GM19023 (cell line): ENCODE results near the gene NUP93.
A peak's percentile ranks its signal among the peaks of the same experiment; 100 is the strongest.

ENCODE experiments used
- ATAC-seq: cut with Tn5 transposase; IDR thresholded peaks from one replicate; pipeline ENCODE4 v1.9.1; 2021; ENCODE audit warnings: mild to moderate bottlenecking, moderate library complexity; ENCODE audit not compliant: unreplicated experiment

Gene NUP93

DNA sequence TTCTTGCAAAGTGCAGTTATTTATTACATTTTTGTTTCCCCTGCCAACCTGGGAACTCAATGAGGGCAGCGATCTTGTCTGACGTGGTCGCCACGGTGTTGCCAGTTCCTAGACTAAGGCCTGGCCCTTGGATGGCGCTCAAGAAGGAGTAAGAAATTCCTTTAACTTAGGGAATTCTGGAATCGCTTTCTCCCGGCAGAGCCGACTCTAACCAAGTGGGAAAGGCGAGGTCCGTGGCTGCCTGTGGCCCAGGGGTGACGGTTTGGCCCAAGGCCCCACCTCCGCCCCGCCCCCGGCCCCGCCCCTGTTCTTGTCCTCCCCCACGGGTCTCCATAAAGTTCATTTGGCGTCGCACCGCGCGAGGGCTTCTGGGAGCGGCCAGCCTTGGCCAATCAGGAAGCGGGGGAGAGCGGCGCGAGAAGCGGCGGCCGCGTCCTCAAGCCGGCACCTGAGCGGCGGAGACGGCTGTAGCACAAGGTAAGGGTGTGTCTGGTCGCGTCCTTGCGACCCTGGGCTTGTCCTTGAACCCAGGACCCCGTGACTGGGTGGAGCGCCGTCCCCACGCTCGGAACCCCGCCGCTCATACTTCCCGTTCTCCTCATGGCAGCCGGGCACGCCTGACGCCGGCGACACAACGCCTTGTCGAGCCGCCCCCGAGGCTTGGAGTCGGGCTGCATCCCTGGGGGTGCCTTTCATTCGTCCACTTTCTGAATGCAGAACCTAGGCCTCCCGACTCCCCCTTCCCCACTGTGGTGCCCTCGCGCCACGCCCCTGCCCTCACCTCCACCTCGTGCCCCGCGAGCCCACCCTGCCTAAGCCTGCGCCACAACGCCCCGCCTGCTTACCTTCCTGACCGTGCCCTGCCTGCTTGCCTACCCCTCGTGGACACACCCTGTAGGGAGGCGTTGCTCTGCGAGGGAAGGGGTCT is at the start of gene NUP93:
TSS of gene NUP93 (plus strand) at position 395 of the 928 bp plus-strand sequence. CDS start 18,119 bp downstream, outside the sequence.
- ATAC-seq, result peak; percentile 80

DNA sequence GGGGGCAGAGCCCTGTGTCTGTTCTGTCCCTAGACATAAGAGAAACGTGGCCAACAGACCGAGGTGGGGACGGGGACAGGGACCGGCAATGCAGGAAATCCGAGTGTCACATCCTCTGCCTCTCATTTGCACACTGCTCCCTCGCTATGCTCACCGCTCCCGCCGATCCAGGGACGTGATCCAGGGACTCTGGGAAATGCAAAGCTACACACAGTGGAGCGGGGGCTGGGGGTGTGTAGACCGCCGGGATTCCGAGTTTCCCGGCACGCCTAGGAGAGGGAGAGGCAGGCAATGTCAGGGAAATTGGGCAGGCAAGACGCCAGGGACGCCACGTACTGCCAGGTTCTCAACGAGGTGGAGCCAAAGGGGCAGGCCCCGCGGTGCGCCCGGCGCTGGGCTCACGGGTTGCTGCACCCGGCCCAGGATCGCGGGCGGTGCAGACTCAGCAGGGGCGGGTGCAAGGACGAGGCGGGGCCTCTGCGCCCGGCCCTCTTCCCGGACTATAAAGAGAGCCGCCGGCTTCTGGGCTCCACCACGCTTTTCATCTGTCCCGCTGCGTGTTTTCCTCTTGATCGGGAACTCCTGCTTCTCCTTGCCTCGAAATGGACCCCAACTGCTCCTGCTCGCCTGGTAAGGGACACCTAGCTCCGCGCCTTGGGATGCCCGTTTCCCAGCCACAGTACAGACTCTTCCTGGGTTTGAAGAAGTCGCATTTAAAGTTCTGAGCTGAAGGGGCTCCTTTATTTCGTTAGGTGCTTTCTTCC is 47.8 kb upstream of the NUP93 start, which contains the start of gene MT1X:
TSS of gene MT1X (plus strand) at position 532 of the 764 bp plus-strand sequence. CDS start at position 603, 71 bp downstream.
- ATAC-seq, result peak; percentile 99

DNA sequence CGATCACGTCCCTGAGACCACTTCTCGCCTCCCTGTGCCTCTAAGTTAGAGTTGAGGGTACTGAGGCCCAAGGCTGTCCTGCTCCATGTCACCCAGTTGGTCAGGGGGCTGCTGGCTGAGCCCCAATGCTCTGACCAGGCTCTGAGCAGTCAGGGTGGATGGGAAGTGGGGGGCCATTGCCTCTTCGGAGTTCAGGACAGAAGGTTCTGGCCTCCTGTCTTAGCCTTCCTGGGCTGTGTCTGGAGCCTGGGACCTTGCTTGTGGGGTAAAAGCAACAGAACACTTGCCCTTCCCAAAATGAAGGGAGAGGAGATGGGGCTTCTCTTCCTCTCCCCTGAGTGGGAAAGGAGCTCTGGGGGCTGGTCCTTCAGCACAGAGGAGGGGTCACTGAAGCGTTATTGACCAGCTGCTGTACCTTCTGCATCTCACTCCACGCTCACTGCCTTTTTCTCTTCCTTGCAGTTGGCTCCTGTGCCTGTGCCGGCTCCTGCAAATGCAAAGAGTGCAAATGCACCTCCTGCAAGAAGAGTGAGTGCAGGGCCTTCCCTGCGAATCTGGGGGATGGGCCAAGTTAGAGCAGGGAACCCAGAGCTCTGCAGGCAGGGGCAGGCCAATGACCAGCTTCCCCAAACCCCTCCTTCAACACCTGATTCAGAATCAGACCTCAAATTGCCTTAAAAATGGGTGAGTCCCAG is 47.1 kb upstream of the NUP93 start:
- ATAC-seq, result peak; percentile 19

DNA sequence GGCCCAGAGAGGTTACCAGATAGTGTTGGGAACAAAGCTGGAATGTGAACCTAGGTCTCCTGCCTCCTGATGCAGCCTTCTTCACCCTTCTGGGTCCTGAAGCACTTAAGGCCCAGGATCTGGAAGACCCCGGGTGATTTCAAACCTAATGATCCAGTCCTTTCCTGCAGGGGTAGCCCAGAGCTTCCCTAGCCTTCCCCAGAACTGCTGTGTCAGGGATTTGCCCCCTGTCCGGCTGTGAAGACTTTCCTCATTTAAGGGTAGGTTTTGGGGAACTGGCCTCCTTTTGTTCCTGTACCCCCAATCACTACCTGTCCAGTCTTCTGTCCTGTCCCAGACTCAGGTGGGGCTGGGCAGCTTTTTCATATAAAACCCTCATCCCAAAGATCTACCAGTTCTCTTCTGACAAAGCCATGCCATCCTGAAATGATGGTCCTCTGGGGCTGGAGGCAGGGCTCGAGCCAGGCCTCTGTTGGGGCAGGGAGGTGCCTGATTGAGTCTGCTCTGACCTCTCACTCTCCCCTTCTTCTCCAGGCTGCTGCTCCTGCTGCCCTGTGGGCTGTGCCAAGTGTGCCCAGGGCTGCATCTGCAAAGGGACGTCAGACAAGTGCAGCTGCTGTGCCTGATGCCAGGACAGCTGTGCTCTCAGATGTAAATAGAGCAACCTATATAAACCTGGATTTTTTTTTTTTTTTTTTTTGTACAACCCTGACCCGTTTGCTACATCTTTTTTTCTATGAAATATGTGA is 46.3 kb upstream of the NUP93 start:
- ATAC-seq, result no peak

DNA sequence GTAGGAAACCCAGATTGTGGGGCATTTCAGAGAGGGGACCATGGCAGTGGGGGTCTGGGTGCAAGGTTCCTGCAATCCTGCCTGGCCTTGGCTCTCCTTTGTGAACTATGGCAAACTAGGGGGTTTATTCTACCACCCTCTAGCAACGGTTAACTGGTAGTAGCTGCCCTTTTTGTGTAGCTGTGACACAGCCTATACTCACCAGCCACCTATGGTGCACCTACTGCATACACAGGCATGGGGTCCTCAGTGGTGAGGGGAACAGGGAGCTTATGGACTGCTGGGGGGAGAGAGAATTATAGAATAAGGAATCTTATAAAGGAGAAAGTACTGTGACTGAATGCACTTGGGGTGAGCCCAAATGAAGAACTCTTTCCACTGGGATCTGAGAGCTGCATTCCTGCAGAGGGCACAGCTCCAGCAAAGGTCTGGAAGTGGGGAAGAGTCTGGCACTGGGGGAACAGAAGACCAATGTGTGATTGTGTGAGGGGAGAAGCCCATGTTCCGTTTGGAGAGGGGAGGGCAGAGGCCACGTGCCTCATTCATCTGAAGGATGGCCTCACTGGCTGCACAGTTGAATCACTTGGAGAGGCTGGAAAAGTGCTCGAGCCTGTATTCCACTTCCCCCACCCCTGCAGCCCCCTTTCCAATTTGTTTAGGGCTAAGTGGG is 45.5 kb upstream of the NUP93 start:
- no peak for ATAC-seq

DNA sequence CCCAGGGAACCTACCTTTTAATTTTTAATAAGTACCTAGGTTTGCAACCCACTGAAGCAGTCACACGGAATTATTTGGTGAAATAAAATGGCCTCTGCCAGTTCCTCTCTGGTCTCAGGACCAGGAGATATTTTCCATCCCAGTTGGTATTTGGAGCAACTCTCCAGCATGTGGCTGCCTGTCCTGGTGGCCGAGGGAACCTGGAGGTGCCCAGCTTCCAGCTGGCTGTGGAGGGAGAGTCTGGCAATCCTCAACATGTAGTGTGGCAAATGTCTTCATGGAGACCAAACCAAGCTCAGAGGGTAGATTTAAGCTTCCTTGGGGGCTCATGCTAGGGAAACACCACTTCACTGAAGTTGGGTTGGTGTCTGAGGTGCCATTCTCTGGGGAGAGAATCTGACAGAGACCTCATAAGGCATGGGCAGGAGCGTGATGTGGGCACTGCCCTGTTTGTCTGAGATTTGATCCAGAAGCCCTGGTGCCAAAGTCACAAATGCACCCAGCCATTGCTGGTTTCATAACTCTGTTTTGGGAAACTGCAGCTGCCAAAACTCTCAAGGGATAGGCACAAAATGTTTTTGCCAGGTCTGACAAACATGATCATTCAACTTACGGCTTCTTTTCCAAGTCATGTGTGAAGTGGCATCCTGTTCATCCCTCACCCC is 44.9 kb upstream of the NUP93 start:
- no peak for ATAC-seq

DNA sequence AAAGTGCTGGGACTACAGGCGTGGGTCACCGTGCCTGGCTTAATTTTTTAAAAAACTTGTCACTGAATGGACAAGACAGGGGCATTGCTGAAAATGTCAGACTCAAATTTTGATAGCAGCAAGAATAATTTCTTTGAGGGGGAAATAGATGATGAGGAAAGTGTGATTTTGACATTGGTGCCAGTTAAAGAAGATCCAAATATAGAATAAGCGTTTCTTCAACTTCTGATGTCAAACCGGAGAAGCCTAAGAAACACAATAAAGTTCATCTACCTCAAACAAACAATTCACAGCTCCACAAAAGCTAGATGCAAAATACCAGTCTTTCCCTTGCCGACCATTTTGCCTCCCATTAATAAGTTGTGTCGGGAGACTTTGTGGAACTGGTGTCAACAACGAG is 43.2 kb upstream of the NUP93 start:
- no peak for ATAC-seq

DNA sequence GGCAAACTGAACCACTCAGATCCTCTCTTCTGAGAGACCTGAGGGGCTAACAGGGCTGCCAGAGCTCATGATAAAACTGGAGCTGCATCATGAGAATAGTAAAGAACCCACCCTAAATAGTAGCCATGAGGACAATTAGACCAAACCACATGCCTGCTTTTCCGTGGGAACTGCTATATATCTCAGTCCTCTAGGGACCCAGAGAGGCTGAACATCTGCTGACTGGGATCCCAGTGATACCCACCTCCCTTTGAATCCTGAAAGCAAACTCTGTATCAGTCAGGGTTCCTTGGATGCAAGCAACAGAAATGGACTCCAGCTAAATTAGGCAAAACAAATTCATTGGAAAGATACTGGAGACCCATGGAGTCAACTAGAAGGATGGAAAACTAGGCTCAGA is 41.2 kb upstream of the NUP93 start:
- no peak for ATAC-seq

DNA sequence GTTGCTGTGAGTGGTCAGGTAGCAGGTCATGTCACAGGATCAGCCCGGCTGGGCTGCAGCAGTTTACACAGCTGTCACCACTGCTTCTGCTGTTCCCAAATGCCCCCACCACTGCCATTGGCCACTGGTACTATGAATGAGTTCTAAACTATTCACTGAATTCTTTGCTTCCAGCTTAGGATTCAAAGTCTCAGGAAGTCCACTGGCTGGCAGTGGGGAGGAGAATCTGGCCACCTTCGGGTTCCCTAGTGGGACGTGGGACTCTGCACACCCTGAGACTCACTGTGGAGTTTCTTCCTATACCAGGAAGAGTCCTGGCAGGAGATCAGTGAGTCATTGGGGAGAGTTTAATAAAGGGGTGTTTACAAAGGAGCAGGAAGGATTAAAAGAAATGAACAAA is 40.8 kb upstream of the NUP93 start:
- no peak for ATAC-seq

DNA sequence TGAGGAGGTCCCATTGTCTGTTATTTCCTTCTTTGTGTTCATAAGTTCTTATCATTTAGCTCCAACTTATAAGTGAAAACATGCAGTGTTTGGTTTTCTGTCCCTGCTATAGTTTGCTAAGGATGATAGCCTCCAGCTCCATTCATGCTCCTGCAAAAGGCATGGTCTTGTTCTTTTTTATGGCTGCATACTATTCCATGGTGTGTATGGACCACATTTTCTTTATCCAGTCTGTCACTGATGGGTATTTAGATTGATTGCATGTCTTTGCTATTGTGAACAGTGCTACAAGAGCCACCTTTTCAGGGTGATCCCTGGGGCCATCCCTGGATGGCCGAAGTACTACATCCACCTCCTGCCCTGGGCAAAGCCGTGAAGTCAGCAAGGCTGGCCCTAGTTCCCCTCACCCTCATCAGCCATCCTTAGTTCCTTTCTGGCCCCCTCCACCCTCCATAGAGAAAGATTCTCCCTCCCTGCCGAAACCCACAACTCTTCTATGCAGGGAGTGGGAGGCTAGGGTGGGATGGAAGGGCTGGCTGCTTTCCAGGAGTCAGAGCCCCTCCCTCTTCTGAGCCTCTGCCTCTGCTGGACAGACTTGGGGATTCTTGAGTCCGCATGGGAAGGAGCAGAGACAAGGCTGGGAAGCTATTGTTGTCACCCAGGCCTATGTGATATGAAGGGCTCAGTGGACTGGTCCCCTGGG is 39.4 kb upstream of the NUP93 start:
- ATAC-seq, result no peak

DNA sequence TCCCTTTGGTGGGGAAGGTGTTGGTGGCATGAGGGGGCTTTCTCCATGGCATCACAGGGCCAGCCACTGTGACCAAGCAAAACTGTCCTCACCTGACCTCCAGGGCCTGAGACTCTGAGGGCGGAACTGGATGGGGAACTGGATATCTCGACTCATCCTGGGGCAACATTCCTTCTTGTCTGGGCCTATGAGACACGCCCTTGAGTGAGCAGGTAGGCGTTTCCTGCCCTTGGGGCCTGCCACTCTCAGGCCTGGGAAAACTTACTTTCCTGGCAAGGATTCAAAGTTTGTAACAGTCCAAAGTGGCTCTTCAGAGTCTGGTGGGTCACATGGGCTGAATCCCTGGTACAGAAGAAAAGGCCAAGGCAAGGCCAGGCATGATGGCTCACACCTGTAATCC is 38.0 kb upstream of the NUP93 start:
- no peak for ATAC-seq

DNA sequence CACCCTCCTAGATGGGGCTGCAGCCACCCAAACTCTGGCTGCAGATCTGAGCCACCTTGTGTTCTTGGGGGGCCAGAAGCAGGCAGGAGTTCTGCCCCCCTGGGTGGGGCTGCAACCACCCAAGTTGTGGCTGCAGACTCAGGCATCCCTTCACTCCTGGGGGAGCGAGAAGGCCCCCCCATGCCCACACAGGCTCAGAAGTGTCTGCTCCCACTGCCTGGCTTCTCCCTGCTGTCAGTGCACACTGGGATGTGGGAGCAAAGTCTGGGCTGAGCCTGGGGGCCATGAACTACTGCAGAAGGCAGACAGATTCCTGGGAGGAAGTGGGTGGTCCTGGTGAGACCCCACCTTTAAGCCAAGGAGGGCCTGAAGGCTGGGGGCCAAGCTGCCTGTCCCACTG is 34.7 kb upstream of the NUP93 start:
- no peak for ATAC-seq

DNA sequence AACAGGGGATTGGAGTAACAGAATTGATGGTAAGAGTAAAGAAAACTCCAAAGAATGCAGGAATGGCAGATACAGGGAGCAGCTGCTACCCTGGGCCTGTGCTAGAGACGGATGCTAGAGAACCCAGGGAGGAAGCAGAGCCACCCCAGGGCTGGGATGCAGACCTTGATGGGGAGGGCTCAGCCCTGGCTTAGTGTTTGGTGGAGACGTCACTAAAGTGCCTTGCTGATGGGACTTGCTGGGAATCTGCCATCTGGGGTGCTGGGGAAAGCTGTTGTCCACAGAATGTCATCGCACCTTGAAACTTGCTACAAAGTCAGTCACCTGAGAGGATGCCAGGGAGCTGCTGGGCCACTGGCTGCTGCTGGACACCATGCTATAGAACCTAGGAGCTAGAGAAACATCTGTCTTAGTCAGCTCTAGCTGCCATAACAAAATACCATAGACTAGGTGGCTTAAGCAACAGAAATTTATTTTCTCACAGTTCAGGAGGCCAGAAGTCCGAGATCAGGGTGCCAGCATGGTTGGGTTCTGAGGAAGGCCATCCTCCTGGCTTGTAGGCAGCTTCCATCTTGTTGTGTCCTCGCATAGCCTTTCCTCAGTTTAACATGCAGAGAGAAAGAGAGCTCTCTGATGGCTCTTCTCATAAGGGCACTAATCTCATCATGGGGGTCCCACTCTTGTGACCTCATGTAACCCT is 32.3 kb upstream of the NUP93 start:
- no peak for ATAC-seq

DNA sequence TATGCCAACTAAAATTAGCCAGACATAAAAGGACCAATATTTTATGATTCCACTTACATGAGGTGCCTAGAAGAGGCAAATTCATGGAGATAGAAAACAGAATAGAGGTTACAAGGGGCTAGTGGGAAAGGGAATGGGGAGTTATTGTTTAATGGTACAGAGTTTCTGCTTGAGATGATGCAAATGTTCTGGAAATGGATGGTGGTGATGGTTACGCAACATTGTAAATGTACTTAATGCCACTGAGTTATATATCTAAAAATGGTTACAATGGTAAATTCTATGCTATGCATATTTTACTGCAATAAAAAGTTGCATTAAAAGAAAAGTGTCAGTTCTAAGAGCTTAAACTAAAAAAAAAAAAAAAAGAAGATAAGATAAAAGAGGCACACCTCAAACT is 29.7 kb upstream of the NUP93 start:
- ATAC-seq, result no peak

DNA sequence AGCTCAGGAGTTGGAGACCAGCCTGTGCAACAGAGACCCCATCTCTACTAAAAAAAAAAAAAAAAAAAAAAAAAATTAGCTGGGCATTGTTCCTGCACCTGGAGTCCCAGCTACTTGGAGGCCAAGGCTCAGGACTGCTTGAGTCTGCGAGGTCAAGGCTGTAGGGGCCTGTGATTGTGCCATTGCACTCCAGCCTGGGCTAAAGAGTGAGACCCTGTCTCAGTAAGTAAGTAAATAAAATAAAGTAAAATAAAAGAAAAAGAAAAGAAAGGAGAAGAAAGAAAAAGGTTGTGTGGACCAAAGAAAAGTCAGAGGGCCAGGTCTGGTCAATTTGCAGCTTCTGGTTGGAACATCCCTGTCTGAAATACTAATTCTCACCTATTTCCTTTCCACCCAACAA is 29.3 kb upstream of the NUP93 start:
- ATAC-seq, result no peak

DNA sequence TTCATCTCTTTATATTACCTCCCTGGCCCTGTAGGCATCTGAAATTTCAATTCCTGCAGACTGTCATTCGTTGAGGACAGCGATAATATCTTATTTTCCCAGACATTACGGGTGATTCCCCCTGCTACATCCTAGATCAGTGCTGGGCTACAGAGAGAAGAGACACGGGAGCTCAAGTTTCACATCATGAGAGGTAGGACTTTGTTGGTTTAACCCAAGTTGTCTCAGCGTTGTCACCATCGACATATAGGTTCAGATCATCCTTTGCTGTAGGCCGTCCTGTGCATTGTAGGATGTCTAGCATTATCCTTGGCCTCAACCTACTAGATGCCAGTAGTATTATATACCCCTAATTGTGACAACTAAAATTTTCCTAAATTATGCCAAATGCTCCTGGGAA is 28.4 kb upstream of the NUP93 start:
- ATAC-seq, result no peak

DNA sequence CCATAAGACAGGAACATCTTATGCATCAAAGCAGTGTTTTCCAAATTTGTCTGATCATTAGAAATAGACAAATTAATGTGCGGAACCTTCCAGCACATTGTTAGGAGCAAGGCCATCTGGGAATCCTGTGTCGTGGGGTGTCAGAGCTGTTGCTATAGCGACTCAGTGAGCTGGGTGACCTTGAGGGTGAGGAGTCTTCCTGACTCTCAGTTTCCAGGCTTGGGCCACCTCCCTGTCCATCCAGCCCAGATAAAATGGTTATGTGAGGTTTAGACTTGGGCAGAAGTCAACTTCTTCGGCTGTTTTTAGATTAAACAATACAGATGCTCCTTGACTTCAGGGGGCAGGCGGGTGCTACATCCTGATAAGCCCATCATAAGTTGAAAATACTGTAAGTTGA is 27.1 kb upstream of the NUP93 start:
- ATAC-seq, result no peak
